DMS153 (cell line): ENCODE data around the gene SMTNL1.

Experiments
- DNase-seq: peaks from one replicate; lab custom pipeline; 2025; lab: John Stamatoyannopoulos, UW

The SMTNL1 gene

GRCh38 chr11:57536947-57537619, at the start of gene SMTNL1:
TSS of gene SMTNL1 (plus strand) at chr11:57537595. CDS start at chr11:57542643, 5,048 bp downstream.
- no peak for DNase-seq

GRCh38 chr11:57487920-57488659, 49.3 kb upstream of the SMTNL1 start:
- no peak for DNase-seq

GRCh38 chr11:57490456-57491248, 46.7 kb upstream of the SMTNL1 start:
- no peak for DNase-seq

- DNase-seq, result no peak
These were observed 45.9 kb upstream of the SMTNL1 start for GRCh38 chr11:57491371-57492061.

GRCh38 chr11:57493507-57494503, 43.6 kb upstream of the SMTNL1 start:
- peak; percentile 29 for DNase-seq

GRCh38 chr11:57496109-57496820, 41.1 kb upstream of the SMTNL1 start:
- no peak for DNase-seq

- no peak for DNase-seq
These were observed 39.8 kb upstream of the SMTNL1 start for GRCh38 chr11:57497303-57498247.

GRCh38 chr11:57498540-57498939, 38.9 kb upstream of the SMTNL1 start:
- no peak for DNase-seq

- peak; percentile 74 for DNase-seq
These were observed 37.9 kb upstream of the SMTNL1 start for GRCh38 chr11:57499413-57499982.

- no peak for DNase-seq
These were observed 37.4 kb upstream of the SMTNL1 start for GRCh38 chr11:57499983-57500461.

GRCh38 chr11:57500515-57500914, 36.9 kb upstream of the SMTNL1 start:
- DNase-seq, result no peak

GRCh38 chr11:57500926-57501325, 36.5 kb upstream of the SMTNL1 start:
- DNase-seq, result no peak

- no peak for DNase-seq
These were observed 35.4 kb upstream of the SMTNL1 start for GRCh38 chr11:57501953-57502352.

GRCh38 chr11:57502376-57502775, 35.0 kb upstream of the SMTNL1 start:
- no peak for DNase-seq

- no peak for DNase-seq
These were observed 34.5 kb upstream of the SMTNL1 start for GRCh38 chr11:57502870-57503269.

- DNase-seq, result no peak
These were observed 32.9 kb upstream of the SMTNL1 start for GRCh38 chr11:57504511-57504910.

- no peak for DNase-seq
These were observed 30.9 kb upstream of the SMTNL1 start for GRCh38 chr11:57506522-57506921.

- DNase-seq, result no peak
These were observed 28.8 kb upstream of the SMTNL1 start for GRCh38 chr11:57508341-57509170.
